Raji (cell line): Measurements from ENCODE around the gene IGF2R.
A peak's percentile ranks its signal among the peaks of the same experiment; 100 is the strongest.

Source experiments
- POLR2A ChIP-seq: IDR thresholded peaks from 2 replicates; pipeline ENCODE4 v1.6.1; 2011; ENCODE audit warnings: low read depth, low read length, control low read depth; ENCODE audit not compliant: insufficient read depth

IGF2R gene

GRCh38 chr6:159979136-159979874 lies 10.4 kb downstream of the IGF2R start:
- TF ChIP-seq POLR2A: no peak

DNA sequence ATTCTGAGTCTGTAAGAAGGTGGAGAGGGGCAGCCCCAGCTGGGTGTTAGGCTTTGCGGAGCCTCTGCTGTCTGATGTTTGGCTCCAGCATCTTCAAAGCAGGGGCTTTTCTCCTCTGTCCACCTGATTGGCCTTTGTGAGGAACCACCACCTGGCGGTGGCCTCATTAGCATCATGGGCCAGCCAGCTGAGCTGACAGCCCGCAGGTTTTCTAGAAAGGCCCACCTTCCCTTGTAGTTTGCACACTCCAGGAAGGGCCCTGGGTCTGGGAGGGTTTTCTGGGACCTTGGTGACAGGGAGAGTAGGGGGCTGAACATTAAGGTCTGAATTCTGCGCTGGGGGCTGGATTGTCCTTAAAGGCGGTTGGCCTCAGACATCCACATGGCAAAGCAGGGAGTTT lies 11.6 kb downstream of the IGF2R start:
- TF ChIP-seq POLR2A: no peak

GRCh38 chr6:159981071-159981402 lies 12.2 kb downstream of the IGF2R start:
- no peak for TF ChIP-seq POLR2A

DNA sequence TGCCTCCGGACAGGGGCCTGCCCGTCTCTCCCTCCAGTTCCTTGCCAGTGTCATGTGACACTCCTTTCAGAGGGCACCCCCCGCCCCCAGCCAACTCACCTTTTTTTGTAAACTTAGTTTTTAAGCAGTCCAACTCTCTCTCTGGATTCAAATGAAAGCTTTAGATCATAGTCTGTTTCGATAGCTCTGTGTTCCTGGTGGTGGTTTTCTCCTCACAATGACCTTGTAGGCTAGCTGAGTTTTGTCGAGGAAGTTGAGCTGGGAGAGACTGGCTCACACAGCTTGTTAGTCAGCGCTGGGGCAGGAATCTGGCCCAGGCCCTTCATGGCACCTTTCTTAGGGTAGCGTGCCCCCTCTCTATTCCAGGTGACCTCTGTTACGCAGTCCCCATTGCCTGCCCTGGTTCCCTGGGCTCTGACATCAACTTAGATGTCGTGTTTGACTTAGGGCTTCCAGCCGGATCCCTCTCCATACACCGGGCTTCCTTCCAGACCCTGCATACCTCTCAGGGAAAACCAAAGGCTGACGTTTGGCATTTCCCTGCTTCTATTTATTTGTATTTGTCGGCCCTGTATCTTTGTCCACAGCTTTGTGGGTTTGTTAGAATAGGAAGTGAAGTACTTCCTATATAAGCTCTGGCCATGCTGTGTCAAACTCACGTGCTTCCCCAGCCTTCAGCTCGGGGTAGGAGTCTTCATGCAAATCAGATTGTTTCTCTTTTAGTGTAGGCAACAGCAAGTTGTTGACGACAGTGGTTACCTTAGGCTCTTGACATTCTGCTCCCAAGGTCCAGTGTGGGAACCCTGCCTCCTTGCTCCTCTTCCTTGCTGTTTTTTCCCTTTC lies 12.7 kb downstream of the IGF2R start:
- peak; percentile 34; the same call in 1 of the 2 replicates for TF ChIP-seq POLR2A

DNA sequence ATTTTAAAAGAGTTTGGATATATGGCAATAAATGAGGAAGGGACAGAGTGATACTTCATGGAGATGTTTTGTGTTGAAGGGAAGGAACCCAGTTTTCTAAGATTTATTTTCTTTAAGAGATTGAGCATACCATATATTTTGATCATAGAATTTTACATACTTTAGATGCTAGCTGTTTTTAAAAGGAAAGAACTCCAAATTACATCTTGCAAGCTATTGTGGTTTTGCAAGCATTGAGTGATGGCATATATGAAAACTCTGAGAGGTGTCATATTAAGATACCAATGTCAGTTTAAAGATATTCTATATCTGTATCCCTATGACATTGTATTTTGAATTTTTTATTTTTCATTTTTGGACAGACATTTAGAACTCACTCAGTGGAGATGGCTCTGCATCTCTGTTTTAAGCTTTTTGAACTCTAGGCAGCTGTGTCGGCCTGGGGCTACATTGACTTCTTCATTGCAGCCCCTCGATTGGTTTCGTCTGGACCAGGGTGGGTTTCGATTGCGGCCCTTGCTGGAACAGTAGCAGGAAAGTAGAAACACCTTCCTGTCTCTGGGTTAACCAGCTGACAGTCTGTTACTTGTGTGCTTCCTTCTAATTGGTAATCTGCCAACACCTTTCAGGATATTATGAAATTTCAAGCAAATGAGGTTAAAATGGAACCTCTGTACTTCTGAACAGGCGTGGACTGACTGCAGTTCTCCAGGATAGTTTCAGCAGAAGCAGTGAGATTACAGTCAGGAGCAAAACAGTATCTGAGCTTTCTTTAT lies 14.0 kb downstream of the IGF2R start:
- no peak for TF ChIP-seq POLR2A

- no peak for TF ChIP-seq POLR2A
Observed at GRCh38 chr6:159983641-159984080, 14.8 kb downstream of the IGF2R start.

GRCh38 chr6:159984268-159984786 lies 15.4 kb downstream of the IGF2R start:
- no peak for TF ChIP-seq POLR2A

DNA sequence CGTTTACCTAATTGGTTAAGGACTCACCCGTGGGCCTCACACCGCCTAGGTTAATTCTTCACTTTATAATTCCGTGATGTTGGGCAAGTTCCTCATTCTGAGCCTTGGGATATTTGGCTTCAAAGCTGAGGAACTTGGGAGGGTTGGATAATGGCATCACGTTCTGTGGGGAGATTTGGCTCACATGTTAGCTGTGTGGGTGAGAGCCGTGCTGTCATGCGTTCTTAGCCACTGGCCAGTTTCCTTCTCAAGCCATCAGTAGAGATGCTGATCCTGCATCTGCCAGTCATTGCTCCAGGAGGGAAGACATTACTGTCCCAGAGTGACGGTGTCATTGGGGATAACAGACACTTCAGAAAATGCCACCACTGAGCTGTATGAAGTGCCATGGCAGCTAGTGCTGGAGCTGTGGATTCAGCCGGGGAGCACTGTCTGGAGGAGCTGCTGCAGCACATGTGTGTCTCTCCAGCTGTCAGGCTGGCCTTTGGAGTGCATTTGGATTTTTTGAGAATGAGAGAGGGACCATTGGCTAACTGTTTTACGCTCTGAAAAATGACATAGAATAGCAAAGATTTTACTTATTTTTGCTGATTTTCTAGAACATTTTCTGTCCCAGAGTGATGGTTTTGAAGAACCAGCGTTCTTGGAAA lies 16.5 kb downstream of the IGF2R start:
- TF ChIP-seq POLR2A: no peak

- no peak for TF ChIP-seq POLR2A
Observed at GRCh38 chr6:159988983-159989454, 20.1 kb downstream of the IGF2R start.

GRCh38 chr6:159989492-159990480 lies 20.9 kb downstream of the IGF2R start:
- TF ChIP-seq POLR2A: no peak

DNA sequence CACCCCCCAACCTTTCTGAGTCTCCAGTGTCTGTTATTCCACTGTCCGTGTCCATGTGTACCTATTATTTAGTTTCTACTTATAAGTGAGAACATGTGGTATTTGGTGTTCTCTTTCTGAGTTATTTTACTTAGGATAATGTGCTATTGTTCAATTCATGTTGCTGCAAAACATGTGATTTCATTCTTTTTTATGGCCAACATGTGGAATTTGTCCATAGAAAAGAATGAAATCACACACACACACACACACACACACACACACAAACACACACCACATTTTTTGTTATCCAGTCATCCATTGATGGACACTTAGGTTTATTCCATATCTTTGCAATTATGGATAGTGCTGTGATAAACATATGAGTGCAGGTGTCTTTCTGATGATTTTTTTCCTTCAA lies 23.5 kb downstream of the IGF2R start:
- no peak for TF ChIP-seq POLR2A

- TF ChIP-seq POLR2A: no peak
Observed at GRCh38 chr6:159995405-159995804, 26.5 kb downstream of the IGF2R start.

- no peak for TF ChIP-seq POLR2A
Observed at GRCh38 chr6:159996087-159996622, 27.3 kb downstream of the IGF2R start.
